Liver (tissue), 9 donors: ENCODE data around the gene C2CD5. TPM values are rescaled to one million over a fixed set of nuclear protein-coding genes. Genes with fewer than 3 reads are reported as not detected.

Experiments
- DNase-seq: peaks from one replicate; pipeline ENCODE4 v3.0.0-alpha.2; 2017; ENCODE audit warnings: low spot score
- H3K27ac ChIP-seq, 2 donors: one replicate each; pipeline ENCODE4 v1.7.0; 2013; ENCODE audit warnings: inconsistent platforms in 2 of 2, low read length in 2 of 2, control low read depth in 1 of 2, low read depth in 1 of 2, mild to moderate bottlenecking in 1 of 2
- H3K27me3 ChIP-seq, 4 donors: one replicate each; pipeline versions ENCODE4 v1.6.1 to v1.7.0; 2013; ENCODE audit warnings: low read length in 3 of 4, inconsistent platforms in 1 of 4, mild to moderate bottlenecking in 1 of 4, moderate library complexity in 1 of 4; ENCODE audit not compliant: control insufficient read depth in 4 of 4, insufficient read depth in 4 of 4
- H3K36me3 ChIP-seq, 4 donors: one replicate each; pipeline versions ENCODE4 v1.6.1 to v1.7.0; 2013; ENCODE audit warnings: low read length in 3 of 4, mild to moderate bottlenecking in 3 of 4, low read depth in 1 of 4, moderate library complexity in 1 of 4; ENCODE audit not compliant: control insufficient read depth in 4 of 4, insufficient read depth in 3 of 4
- H3K4me1 ChIP-seq, 4 donors: one replicate each; pipeline versions ENCODE4 v1.6.1 to v1.7.0; 2013; ENCODE audit warnings: low read length in 3 of 4, mild to moderate bottlenecking in 3 of 4, moderate library complexity in 1 of 4; ENCODE audit not compliant: control insufficient read depth in 4 of 4, insufficient read depth in 4 of 4
- H3K4me3 ChIP-seq, 3 donors: one replicate each; pipeline versions ENCODE4 v1.6.1 to v1.7.0; 2013; ENCODE audit warnings: low read length in 3 of 3, control low read depth in 1 of 3, low read depth in 1 of 3, mild to moderate bottlenecking in 1 of 3
- H3K9ac ChIP-seq, 2 donors: one replicate each; pipeline ENCODE4 v1.7.0; 2013; ENCODE audit warnings: low read length in 2 of 2, mild to moderate bottlenecking in 2 of 2, moderate library complexity in 2 of 2, control low read depth in 1 of 2, low read depth in 1 of 2
- H3K9me3 ChIP-seq, 4 donors: one replicate each; pipeline versions ENCODE4 v1.6.1 to v1.7.0; 2013; ENCODE audit warnings: low read length in 3 of 4; ENCODE audit not compliant: control insufficient read depth in 4 of 4
- ATF3 ChIP-seq: IDR thresholded peaks from 2 replicates; pipeline ENCODE4 v1.6.1; 2016; ENCODE audit warnings: antibody characterized with exemption
- CTCF ChIP-seq: fragments of 150-350 bp; IDR thresholded peaks from 2 replicates; pipeline ENCODE4 v1.5.1; 2017; ENCODE audit warnings: improper control_type of control experiment, low read depth, low read length; ENCODE audit not compliant: missing input control
- EGR1 ChIP-seq, 2 donors: IDR thresholded peaks; 2 replicates each; pipeline ENCODE4 v1.6.1; 2016 to 2018; ENCODE audit warnings: antibody characterized with exemption in 2 of 2, low read depth in 2 of 2
- FOXA1 ChIP-seq: IDR thresholded peaks from 2 replicates; pipeline ENCODE4 v1.6.1; 2016; ENCODE audit warnings: antibody characterized with exemption
- FOXA2 ChIP-seq: IDR thresholded peaks from 2 replicates; pipeline ENCODE4 v1.6.1; 2016; ENCODE audit warnings: antibody characterized with exemption
- GABPA ChIP-seq, 2 donors: IDR thresholded peaks in 1 of 2; conservative IDR thresholded peaks in 1 of 2; 2 replicates each; pipeline ENCODE4 v1.6.1; 2016; ENCODE audit warnings: antibody characterized with exemption in 2 of 2, mild to moderate bottlenecking in 1 of 2, moderate library complexity in 1 of 2
- HNF4A ChIP-seq, 2 donors: conservative IDR thresholded peaks; 2 replicates each; pipeline ENCODE4 v1.6.1; 2016; ENCODE audit warnings: antibody characterized with exemption in 2 of 2, mild to moderate bottlenecking in 2 of 2
- HNF4G ChIP-seq: IDR thresholded peaks from 2 replicates; pipeline ENCODE4 v1.6.1; 2016; ENCODE audit warnings: antibody characterized with exemption
- JUND ChIP-seq, 2 donors: IDR thresholded peaks; 2 replicates each; pipeline ENCODE4 v1.6.1; 2016; ENCODE audit warnings: antibody characterized with exemption in 2 of 2
- MAX ChIP-seq: IDR thresholded peaks from 2 replicates; pipeline ENCODE4 v1.6.1; 2016; ENCODE audit warnings: antibody characterized with exemption
- NR2F2 ChIP-seq: IDR thresholded peaks from 2 replicates; pipeline ENCODE4 v1.6.1; 2016; ENCODE audit warnings: antibody characterized with exemption
- RAD21 ChIP-seq, 2 donors: IDR thresholded peaks; 2 replicates each; pipeline ENCODE4 v1.6.1; 2016; ENCODE audit warnings: antibody characterized with exemption in 2 of 2, mild to moderate bottlenecking in 2 of 2
- REST ChIP-seq: IDR thresholded peaks from 2 replicates; pipeline ENCODE4 v1.6.1; 2016; ENCODE audit warnings: antibody characterized with exemption, mild to moderate bottlenecking
- RXRA ChIP-seq, 2 donors: IDR thresholded peaks; 2 replicates each; pipeline ENCODE4 v1.6.1; 2017 to 2018; ENCODE audit warnings: antibody characterized with exemption in 2 of 2, mild to moderate bottlenecking in 1 of 2
- SP1 ChIP-seq: IDR thresholded peaks from 2 replicates; pipeline ENCODE4 v1.6.1; 2018; ENCODE audit warnings: antibody characterized with exemption, mild to moderate bottlenecking
- TAF1 ChIP-seq: conservative IDR thresholded peaks from 2 replicates; pipeline ENCODE4 v1.6.1; 2016; ENCODE audit warnings: antibody characterized with exemption, mild to moderate bottlenecking
- YY1 ChIP-seq: IDR thresholded peaks from 2 replicates; pipeline ENCODE4 v1.6.1; 2016; ENCODE audit warnings: antibody characterized with exemption, mild to moderate bottlenecking
- ZBTB33 ChIP-seq: IDR thresholded peaks from 2 replicates; pipeline ENCODE4 v1.6.1; 2016; ENCODE audit warnings: antibody characterized with exemption
- WGBS: extraction: QIAGEN DNeasy Blood & Tissue Kit; methylation state at CpG from one replicate; pipeline ENCODE4 v1.1.7; 2013; 5-methylcytosine and 5-hydroxymethylcytosine counted together
- polyA plus RNA-seq, 2 donors: library from polyadenylated mRNA; stranded (reverse) in 1 of 2; unstranded in 1 of 2; fragments of 200-250 nt in 1 of 2; fragments of >200 nt in 1 of 2; fragmentation: Nextera tagmentation in 1 of 2; extraction: Ambion mirVana in 1 of 2; gene quantifications; one replicate each; pipeline versions ENCODE4 v1.2.1 to v1.2.3, GENCODE V29; 2013 to 2015
- total RNA-seq, 2 donors: library from RNA; depleted of rRNA; stranded (reverse); fragments of >200 nt; gene quantifications; one replicate each; pipeline ENCODE4 v1.2.3, GENCODE V29; 2014
- donor health status: healthy.
- donor health status: healthy.
- donor health status: healthy.
- donor health status: healthy.
- donor health status: healthy.

Gene C2CD5
- total and polyA plus RNA-seq, 4 donors: 5.8 to 25.0 (median 13.2) TPM

GRCh38 chr12:22473212-22473611, 71.1 kb downstream of the C2CD5 start:
- 89% methylated on average over 5 of the region's 5 CpGs for WGBS
- H3K27ac ChIP-seq: no peak overlapping the region
- no peaks in the 10 kb centered on the region for H3K27me3 ChIP-seq
- no peak overlapping the region for H3K9ac ChIP-seq
- no peak overlapping the region for H3K4me3 ChIP-seq
- H3K4me1 ChIP-seq: no peaks in the 10 kb centered on the region
- no peak for DNase-seq
- H3K36me3 ChIP-seq: peaks cover 0 to 17% (median 13%) of the 10 kb centered on the region in 4 donors
- H3K9me3 ChIP-seq: no peaks in the 10 kb centered on the region
- TF ChIP-seq RAD21 (IDR thresholded peaks at IDR 0.05) (no peak), SP1 (no peak), ZBTB33 (no peak), MAX (no peak), HNF4G (no peak), RXRA (IDR thresholded peaks at IDR 0.05) (no peak), YY1 (no peak), FOXA2 (no peak), CTCF (no peak), HNF4A (conservative IDR thresholded peaks at IDR 0.05) (no peak), JUND (IDR thresholded peaks at IDR 0.05) (no peak), FOXA1 (no peak), GABPA (IDR thresholded peaks at IDR 0.05 in 1 of 2, conservative IDR thresholded peaks at IDR 0.05 in 1 of 2) (no peak), NR2F2 (no peak), ATF3 (no peak), EGR1 (IDR thresholded peaks at IDR 0.05; ENCODE audit: low read depth in 2 of 2) (no peak), REST (no peak), TAF1 (no peak)
